ENCODE data around the gene CST2. TPM values are rescaled to one million over a fixed set of nuclear protein-coding genes. Genes with fewer than 3 reads are reported as not detected.

CST2 gene
- polyA plus RNA-seq, 1 donor (not counting 4 experiments of a cell fraction or from before 2014, with no cell fraction given), result not detected

GRCh38 chr20:23857962-23858595 is 31.6 kb upstream of the CST2 start:
- no peak overlapping the region for H3K9ac ChIP-seq (ENCODE audit: control insufficient read depth, extremely low read depth, insufficient read depth, low read length)
- H3K27ac ChIP-seq (ENCODE audit: control insufficient read depth, insufficient read depth, low read length), result no peak overlapping the region
- H3K4me3 ChIP-seq (ENCODE audit: control insufficient read depth in 2 of 3, extremely low read depth in 1 of 3, insufficient read depth in 2 of 3, low read depth in 1 of 3, low read length in 3 of 3), result no peak overlapping the region
- H3K36me3 ChIP-seq (ENCODE audit: control insufficient read depth in 2 of 2, extremely low read depth in 1 of 2, insufficient read depth in 2 of 2, low read length in 2 of 2), result no peaks in the 10 kb centered on the region
- H3K9me3 ChIP-seq (ENCODE audit: control insufficient read depth, low read depth, low read length), result no peaks in the 10 kb centered on the region
- FAIRE-seq (no peak), DNase-seq (ENCODE audit: low read depth, low spot score) (no peak)
- H3K27me3 ChIP-seq (ENCODE audit: control insufficient read depth, extremely low read depth, insufficient read depth, low read length), result no peaks in the 10 kb centered on the region
- H2AFZ ChIP-seq (ENCODE audit: control insufficient read depth, low read length), result no peak overlapping the region
- TF ChIP-seq, protein P1, sequence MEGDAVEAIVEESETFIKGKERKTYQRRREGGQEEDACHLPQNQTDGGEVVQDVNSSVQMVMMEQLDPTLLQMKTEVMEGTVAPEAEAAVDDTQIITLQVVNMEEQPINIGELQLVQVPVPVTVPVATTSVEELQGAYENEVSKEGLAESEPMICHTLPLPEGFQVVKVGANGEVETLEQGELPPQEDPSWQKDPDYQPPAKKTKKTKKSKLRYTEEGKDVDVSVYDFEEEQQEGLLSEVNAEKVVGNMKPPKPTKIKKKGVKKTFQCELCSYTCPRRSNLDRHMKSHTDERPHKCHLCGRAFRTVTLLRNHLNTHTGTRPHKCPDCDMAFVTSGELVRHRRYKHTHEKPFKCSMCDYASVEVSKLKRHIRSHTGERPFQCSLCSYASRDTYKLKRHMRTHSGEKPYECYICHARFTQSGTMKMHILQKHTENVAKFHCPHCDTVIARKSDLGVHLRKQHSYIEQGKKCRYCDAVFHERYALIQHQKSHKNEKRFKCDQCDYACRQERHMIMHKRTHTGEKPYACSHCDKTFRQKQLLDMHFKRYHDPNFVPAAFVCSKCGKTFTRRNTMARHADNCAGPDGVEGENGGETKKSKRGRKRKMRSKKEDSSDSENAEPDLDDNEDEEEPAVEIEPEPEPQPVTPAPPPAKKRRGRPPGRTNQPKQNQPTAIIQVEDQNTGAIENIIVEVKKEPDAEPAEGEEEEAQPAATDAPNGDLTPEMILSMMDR (optimal IDR thresholded peaks at IDR 0.05 in 1 of 3, IDR thresholded peaks at IDR 0.05 in 1 of 3, conservative IDR thresholded peaks at IDR 0.05 in 1 of 3; ENCODE audit: extremely low read depth in 1 of 3, insufficient read depth in 2 of 3, low read length in 3 of 3), result no peak
- dilution Hi-C loops (cut with MboI; ENCODE audit: extremely low pct_ligation_motif_present, low sequenced_read_pairs), result no loop called here
- no peaks in the 10 kb centered on the region for H4K20me1 ChIP-seq (ENCODE audit: control insufficient read depth, extremely low read depth, insufficient read depth, low read length)
- H3K4me1 ChIP-seq (ENCODE audit: control insufficient read depth, extremely low read depth, insufficient read depth, low read length), result no peaks in the 10 kb centered on the region
- no peaks in the 10 kb centered on the region for H3K79me2 ChIP-seq (ENCODE audit: control insufficient read depth, insufficient read depth, low read length)
- H3K4me2 ChIP-seq (ENCODE audit: control insufficient read depth, extremely low read depth, insufficient read depth, low read depth, low read length), result no peak overlapping the region
- H3K9me1 ChIP-seq (ENCODE audit: control insufficient read depth, extremely low read depth, insufficient read depth, low read length), result no peaks in the 10 kb centered on the region

DNA sequence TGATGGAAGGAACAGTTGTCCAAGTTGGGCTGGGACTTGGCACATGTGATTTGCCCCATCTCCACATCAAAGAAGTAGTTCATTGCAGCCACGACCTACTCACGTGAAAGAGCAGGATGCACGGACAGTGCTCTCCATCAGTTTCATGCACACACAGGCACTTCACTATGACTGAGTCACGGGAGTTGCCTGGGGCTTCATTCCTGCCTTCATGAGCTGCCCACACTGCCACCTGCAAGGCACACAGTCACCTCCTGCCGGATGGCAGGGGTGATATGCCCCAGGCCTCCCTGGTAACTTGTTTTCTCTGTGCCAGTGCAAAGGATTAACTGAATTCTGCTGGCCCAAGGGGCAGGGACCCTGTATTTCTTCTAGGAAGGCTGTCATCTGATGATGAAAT is 30.2 kb upstream of the CST2 start:
- dilution Hi-C loops (cut with MboI; ENCODE audit: extremely low pct_ligation_motif_present, low sequenced_read_pairs), result no loop called here
- no peaks in the 10 kb centered on the region for H3K4me1 ChIP-seq (ENCODE audit: control insufficient read depth, extremely low read depth, insufficient read depth, low read length)
- H3K27me3 ChIP-seq (ENCODE audit: control insufficient read depth, extremely low read depth, insufficient read depth, low read length), result no peaks in the 10 kb centered on the region
- H4K20me1 ChIP-seq (ENCODE audit: control insufficient read depth, extremely low read depth, insufficient read depth, low read length), result no peaks in the 10 kb centered on the region
- no peak overlapping the region for H3K4me2 ChIP-seq (ENCODE audit: control insufficient read depth, extremely low read depth, insufficient read depth, low read depth, low read length)
- H3K4me3 ChIP-seq (ENCODE audit: control insufficient read depth in 2 of 3, extremely low read depth in 1 of 3, insufficient read depth in 2 of 3, low read depth in 1 of 3, low read length in 3 of 3), result no peak overlapping the region
- H3K79me2 ChIP-seq (ENCODE audit: control insufficient read depth, insufficient read depth, low read length), result no peaks in the 10 kb centered on the region
- H3K9ac ChIP-seq (ENCODE audit: control insufficient read depth, extremely low read depth, insufficient read depth, low read length), result no peak overlapping the region
- H3K36me3 ChIP-seq (ENCODE audit: control insufficient read depth in 2 of 2, extremely low read depth in 1 of 2, insufficient read depth in 2 of 2, low read length in 2 of 2), result no peaks in the 10 kb centered on the region
- H3K9me1 ChIP-seq (ENCODE audit: control insufficient read depth, extremely low read depth, insufficient read depth, low read length), result no peaks in the 10 kb centered on the region
- FAIRE-seq (peak; percentile 62), DNase-seq (ENCODE audit: low read depth, low spot score) (no peak)
- no peak overlapping the region for H2AFZ ChIP-seq (ENCODE audit: control insufficient read depth, low read length)
- no peak for TF ChIP-seq EZH2 (IDR thresholded peaks at IDR 0.05; ENCODE audit: low read length)
- TF ChIP-seq, protein P1 (optimal IDR thresholded peaks at IDR 0.05 in 1 of 3, IDR thresholded peaks at IDR 0.05 in 1 of 3, conservative IDR thresholded peaks at IDR 0.05 in 1 of 3; ENCODE audit: extremely low read depth in 1 of 3, insufficient read depth in 2 of 3, low read length in 3 of 3), result no peak
- H3K9me3 ChIP-seq (ENCODE audit: control insufficient read depth, low read depth, low read length), result no peaks in the 10 kb centered on the region
- no peak overlapping the region for H3K27ac ChIP-seq (ENCODE audit: control insufficient read depth, insufficient read depth, low read length)

Measured in keratinocyte (primary cell).